Measurements from ENCODE around the gene OR56B4. TPM values are rescaled to one million over a fixed set of nuclear protein-coding genes. Genes with fewer than 3 reads are reported as not detected.

The OR56B4 gene
- total RNA-seq, 1 experiment from 2014 or later = not detected

GRCh38 chr11:6156628-6157359 is 49.3 kb downstream of the OR56B4 start:
- ATAC-seq (peak; percentile 37; the same call in 1 of the 2 replicates), DNase-seq (ENCODE audit: low read depth, low spot score) (no peak)
- no peak for TF ChIP-seq REST (IDR thresholded peaks at IDR 0.05; ENCODE audit: insufficient read depth in 1 of 2, low read depth in 2 of 2, low read length in 1 of 2)
- in situ Hi-C loops (cut with HindIII; ENCODE audit: low pct_unique_long_range_greater_than_20kb, low sequenced_read_pairs) = no loop called here
- intact Hi-C loops (cut with micrococcal nuclease; ENCODE audit: unreplicated experiment) = no loop called here
- POLR2A ChIA-PET = no interaction called here
- H3K36me3 ChIP-seq (ENCODE audit: control insufficient read depth, insufficient read depth, low read length) = no peaks in the 10 kb centered on the region
- no peak overlapping the region for H3K27ac ChIP-seq (ENCODE audit: low read length)
- H3K4me3 ChIP-seq (ENCODE audit: low read depth in 2 of 2, low read length in 2 of 2) = no peak overlapping the region
- H3K4me1 ChIP-seq (ENCODE audit: control insufficient read depth, insufficient read depth, low read length) = no peaks in the 10 kb centered on the region
- no TSS peak for BruUV-seq (replicated peaks)
- no peaks in the 10 kb centered on the region for H3K9me3 ChIP-seq (ENCODE audit: control insufficient read depth, insufficient read depth, low read depth, low read length)
- no peaks in the 10 kb centered on the region for H3K27me3 ChIP-seq (ENCODE audit: control insufficient read depth, insufficient read depth, low read length)
- CTCF ChIA-PET = no interaction called here

Other genes starting within 250 kb of the OR56B4 start
- not detected for gene OR52E8, start 250.0 kb upstream of the OR56B4 start, total RNA-seq (2021; ENCODE audit: unreplicated experiment)
- gene OR52E4, start 227.1 kb upstream of the OR56B4 start, total RNA-seq (2021; ENCODE audit: unreplicated experiment) = not detected
- gene OR52E5, start 214.5 kb upstream of the OR56B4 start, total RNA-seq (2021; ENCODE audit: unreplicated experiment) = not detected
- not detected for gene OR56A3, start 165.4 kb upstream of the OR56B4 start, total RNA-seq (2021; ENCODE audit: unreplicated experiment)
- gene OR56A5, start 139.2 kb upstream of the OR56B4 start, total RNA-seq (2021; ENCODE audit: unreplicated experiment) = not detected
- gene OR52L1, start 120.7 kb upstream of the OR56B4 start, total RNA-seq (2021; ENCODE audit: unreplicated experiment) = not detected
- not detected for gene OR56A4, start 100.7 kb upstream of the OR56B4 start, total RNA-seq (2021; ENCODE audit: unreplicated experiment)
- not detected for gene OR56A1, start 76.9 kb upstream of the OR56B4 start, total RNA-seq (2021; ENCODE audit: unreplicated experiment)
- gene OR52B2, start 62.6 kb downstream of the OR56B4 start, total RNA-seq (2021; ENCODE audit: unreplicated experiment) = not detected
- not detected for gene OR52W1, start 91.5 kb downstream of the OR56B4 start, total RNA-seq (2021; ENCODE audit: unreplicated experiment)
- not detected for gene C11orf42, start 97.9 kb downstream of the OR56B4 start, total RNA-seq (2021; ENCODE audit: unreplicated experiment)
- gene FHIP1B, start 127.0 kb downstream of the OR56B4 start, total RNA-seq (2021; ENCODE audit: unreplicated experiment) = 42.8 TPM
- gene CNGA4, start 131.4 kb downstream of the OR56B4 start, total RNA-seq (2021; ENCODE audit: unreplicated experiment) = 0.62 TPM
- gene CCKBR, start 152.2 kb downstream of the OR56B4 start, total RNA-seq (2021; ENCODE audit: unreplicated experiment) = not detected
- gene CAVIN3, start 212.8 kb downstream of the OR56B4 start, total RNA-seq (2021; ENCODE audit: unreplicated experiment) = 31.1 TPM